GM21576 (cell line): ENCODE measurements around the gene SERTAD1.
"Not testable (repeated sequence)": the region's sequence is repeated elsewhere in the genome, so short reads cannot be mapped to it uniquely, and the experiment has no call there.

Source experiments
- ATAC-seq: cut with Tn5 transposase; IDR thresholded peaks from one replicate; pipeline ENCODE4 v1.9.1; 2021; ENCODE audit warnings: mild to moderate bottlenecking, moderate library complexity; ENCODE audit not compliant: unreplicated experiment

Gene SERTAD1

GRCh38 chr19:40423938-40424337 is 1.9 kb downstream of the SERTAD1 start:
- ATAC-seq = no peak

DNA sequence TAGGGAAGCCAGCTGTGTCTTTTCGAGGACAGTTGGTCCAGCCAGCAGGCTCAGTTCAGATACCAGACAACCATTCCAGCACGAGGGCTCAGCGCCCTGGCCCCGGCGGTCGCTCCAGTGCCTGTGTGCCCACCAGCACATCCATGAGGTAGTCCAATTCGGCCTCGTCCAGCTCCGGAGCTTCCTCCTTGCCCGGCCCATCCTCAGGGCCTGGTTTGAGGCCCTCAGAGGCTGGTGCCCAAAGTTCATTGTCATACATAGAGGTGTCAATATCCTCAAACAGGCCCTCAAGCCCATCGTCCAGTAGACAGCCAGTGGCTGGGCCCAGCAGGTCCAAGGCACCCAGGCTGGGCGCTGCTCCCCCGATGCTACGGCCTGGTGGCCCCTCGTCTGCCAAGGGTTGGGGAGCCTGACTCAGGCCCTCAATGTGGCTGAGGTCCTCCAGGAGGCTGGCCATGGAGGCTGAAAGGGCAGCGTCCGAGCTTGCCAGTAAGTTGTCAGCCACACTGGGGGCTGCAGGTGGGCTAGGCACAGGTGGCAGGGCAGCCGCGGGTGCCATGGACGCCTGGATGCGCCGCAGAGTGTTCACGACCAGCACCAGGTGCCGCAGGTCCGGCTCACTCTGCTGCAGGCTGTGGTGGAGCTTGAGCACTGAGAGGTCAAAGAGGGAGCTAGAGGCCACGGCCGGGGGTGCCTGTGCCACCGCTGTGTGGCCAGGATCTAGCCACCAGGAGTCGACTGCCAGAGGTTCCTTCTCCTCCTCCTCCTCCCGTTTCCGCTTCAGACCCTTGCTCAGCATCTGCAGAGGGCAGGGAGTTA is 2.8 kb downstream of the SERTAD1 start:
- ATAC-seq = no peak

GRCh38 chr19:40421993-40422747 is 3.6 kb downstream of the SERTAD1 start:
- no peak for ATAC-seq

GRCh38 chr19:40420766-40421765 is 4.7 kb downstream of the SERTAD1 start:
- peak; percentile 28 for ATAC-seq

GRCh38 chr19:40420451-40420765 is 5.4 kb downstream of the SERTAD1 start:
- ATAC-seq = no peak

- no peak for ATAC-seq
Observed at GRCh38 chr19:40419780-40420179, 6.0 kb downstream of the SERTAD1 start.

- ATAC-seq = no peak
Observed at GRCh38 chr19:40419066-40419612, 6.7 kb downstream of the SERTAD1 start.

DNA sequence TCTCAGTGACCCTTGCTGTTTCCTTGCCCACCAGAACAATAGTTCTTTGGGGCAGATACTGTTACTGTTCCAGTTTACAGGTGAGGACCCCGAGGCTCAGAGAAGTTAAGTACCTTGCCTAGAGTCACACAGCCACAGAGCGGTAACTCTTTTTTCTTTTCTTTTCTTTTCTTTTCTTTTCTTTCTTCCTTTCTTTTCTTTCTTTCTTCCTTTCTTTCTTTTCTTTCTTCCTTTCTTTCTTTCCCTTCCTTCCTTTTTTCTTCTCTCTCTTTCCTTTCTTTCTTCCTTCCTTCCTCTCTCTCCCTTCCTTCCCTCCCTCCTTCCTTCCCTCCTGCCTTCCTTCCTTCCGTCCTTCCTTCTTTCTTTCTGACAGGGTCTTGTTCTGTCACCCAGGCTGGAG is 7.8 kb downstream of the SERTAD1 start:
- no peak for ATAC-seq

GRCh38 chr19:40417643-40417981 is 8.2 kb downstream of the SERTAD1 start:
- ATAC-seq = no peak

GRCh38 chr19:40416918-40417642 is 8.7 kb downstream of the SERTAD1 start:
- no peak for ATAC-seq

DNA sequence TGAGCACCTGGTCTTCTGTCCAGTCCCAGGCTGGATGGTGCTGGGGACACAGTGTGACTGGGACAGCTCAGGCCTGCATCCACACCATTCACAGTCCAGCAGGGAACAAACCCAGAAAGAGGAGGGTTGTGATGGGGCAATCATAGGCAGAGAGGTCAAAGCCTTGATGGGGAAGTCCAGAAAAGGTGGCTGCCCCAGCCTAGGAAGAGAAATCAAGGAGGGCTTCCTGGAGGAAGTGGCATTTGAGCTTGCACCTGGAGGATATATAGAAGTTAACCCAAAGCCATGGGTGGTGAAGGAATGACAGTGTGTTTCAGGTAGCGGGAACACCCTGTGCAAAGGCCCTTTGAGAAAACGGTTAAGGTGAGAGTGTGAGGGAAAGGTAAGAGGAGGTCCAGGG is 10.0 kb downstream of the SERTAD1 start:
- no peak for ATAC-seq

- no peak for ATAC-seq
Observed at GRCh38 chr19:40414542-40415535, 11.0 kb downstream of the SERTAD1 start.

- ATAC-seq = no peak
Observed at GRCh38 chr19:40413291-40413845, 12.4 kb downstream of the SERTAD1 start, which contains the start of gene PRX. Gene PRX, minus strand, starts transcription at chr19:40413378. Its CDS starts 5,446 bp downstream, at chr19:40407932.

DNA sequence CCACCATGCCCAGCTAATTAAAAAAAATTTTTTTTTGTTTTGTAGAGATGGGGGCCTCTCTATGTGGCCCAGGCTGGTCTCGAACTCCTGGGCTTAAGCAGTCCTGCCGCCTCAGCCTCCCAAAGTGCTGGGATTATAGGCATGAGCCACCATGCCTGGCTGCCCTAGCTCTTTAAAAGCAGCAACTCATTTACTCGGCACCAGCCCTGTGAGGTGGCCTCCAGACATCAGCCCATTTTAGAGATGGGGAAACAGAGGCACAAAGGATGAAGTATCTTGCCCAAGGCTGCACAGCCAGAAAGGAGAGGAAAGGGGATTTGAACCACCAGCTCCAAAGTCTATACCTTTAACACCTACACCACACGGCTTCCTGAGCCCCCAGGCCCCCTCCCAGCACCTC is 12.9 kb downstream of the SERTAD1 start:
- no peak for ATAC-seq

DNA sequence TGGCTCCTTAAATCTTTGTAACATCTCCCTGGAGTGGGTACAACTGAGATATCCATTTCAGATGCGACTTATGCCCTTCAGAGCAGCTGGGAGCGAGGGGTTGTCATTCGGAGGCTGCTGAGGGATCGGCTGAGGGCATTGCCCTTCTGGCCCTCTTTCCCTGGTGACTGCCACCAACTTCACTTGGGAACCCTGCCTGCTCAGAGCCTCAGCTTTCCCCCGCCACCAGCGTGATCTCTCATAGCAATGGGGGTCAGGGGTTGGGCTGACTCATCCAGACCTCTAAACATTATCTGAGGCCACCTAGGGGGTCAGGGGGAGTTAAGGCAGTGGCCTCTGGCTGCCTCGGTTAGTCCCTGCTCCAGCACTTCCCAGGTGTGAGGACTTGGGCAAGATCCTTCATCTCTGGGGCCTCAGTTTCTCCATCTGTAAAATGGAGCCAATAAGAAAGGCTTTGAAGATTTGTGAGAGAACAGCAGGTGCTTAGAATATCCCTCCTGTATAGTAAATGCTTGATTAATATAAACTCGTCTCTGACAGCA is 13.8 kb downstream of the SERTAD1 start:
- no peak for ATAC-seq

DNA sequence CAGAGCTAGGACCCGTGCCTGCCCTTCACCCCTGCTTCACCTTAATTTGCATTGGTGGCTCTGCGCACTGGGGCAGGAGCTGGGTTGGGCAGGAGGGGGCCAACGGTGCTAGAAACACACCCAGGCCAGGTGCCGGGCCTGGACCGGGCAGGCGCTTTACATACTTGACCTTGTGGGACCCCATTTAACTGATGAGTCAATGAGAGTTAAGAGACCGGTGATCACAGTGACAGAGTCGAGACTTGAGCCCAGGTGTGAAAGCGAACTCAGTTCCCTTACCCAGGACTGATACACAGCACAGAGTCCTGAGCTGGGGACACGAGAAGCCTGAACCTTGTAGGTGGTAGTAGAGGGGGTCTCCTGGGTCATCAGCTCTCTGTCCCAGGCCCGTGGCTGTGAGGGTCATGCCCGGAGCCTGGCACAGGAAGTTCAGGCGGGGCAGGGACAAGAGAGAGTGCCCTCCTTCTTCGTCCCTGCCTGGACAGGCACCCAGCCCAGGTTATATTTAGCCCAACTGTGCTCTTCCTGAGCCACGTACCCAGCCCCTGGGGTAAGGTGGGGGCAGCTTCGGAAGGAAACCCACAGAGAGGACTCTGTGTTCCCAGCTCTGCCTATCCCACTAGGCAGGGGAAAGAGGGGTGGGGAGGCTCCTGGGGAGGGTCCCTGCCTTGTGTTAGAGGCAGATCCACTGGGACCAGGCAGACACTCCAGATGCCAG is 14.5 kb downstream of the SERTAD1 start:
- ATAC-seq = no peak

DNA sequence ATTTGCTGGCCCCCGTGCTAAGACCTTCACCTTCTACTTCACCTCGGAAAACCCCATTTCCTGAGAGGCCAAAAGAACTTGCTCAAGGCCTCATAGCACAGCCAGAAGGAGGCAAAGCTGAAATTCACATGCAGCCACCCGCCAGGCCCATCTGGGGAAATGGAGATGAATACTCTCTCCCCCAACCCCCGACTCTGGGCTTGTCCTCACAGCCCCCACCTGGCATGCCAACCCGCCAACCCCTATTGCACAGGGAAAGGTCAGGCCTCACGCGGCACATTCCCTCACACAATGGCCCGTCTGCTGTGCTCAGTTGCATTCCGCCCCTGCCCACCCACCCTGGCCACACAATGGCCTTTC is 15.8 kb downstream of the SERTAD1 start:
- ATAC-seq = no peak

DNA sequence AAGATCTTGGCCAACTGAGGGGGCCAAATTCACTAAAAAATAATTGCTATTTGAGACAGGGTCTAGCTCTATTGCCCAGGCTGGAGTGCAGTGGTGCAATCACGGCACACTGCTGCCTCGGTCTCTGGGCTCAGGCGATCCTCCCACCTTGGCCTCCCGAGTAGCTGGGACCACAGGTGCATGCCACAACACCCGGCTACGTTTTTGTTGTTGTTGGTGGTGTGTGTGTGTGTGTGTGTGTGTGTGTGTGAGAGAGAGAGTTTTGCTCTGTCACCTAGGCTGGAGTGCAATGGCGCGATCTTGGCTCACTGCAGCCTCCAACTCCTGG is 17.2 kb downstream of the SERTAD1 start:
- ATAC-seq = not testable (repeated sequence)
